Raji (cell line): Measurements from ENCODE around the gene PACS2.
A peak's percentile ranks its signal among the peaks of the same experiment; 100 is the strongest.

ENCODE experiments used
- POLR2A ChIP-seq: IDR thresholded peaks from 2 replicates; pipeline ENCODE4 v1.6.1; 2011; ENCODE audit warnings: low read depth, low read length, control low read depth; ENCODE audit not compliant: insufficient read depth

Gene PACS2

GRCh38 chr14:105389534-105389933 lies 75.0 kb downstream of the PACS2 start:
- TF ChIP-seq POLR2A: no peak

- no peak for TF ChIP-seq POLR2A
These were observed 75.7 kb downstream of the PACS2 start for GRCh38 chr14:105389976-105390848.

- TF ChIP-seq POLR2A: no peak
These were observed 76.4 kb downstream of the PACS2 start for GRCh38 chr14:105390849-105391500.

GRCh38 chr14:105391541-105391940 lies 77.0 kb downstream of the PACS2 start:
- no peak for TF ChIP-seq POLR2A

- no peak for TF ChIP-seq POLR2A
These were observed 77.9 kb downstream of the PACS2 start for GRCh38 chr14:105392131-105393090.

GRCh38 chr14:105393151-105393550 lies 78.6 kb downstream of the PACS2 start:
- TF ChIP-seq POLR2A: no peak

GRCh38 chr14:105394714-105395537 lies 80.4 kb downstream of the PACS2 start:
- no peak for TF ChIP-seq POLR2A

- no peak for TF ChIP-seq POLR2A
These were observed 80.9 kb downstream of the PACS2 start for GRCh38 chr14:105395538-105395854.

GRCh38 chr14:105397350-105397931 lies 82.9 kb downstream of the PACS2 start:
- TF ChIP-seq POLR2A: no peak

- TF ChIP-seq POLR2A: peak; percentile 68
These were observed 83.6 kb downstream of the PACS2 start, which contains the start of gene TEX22 for GRCh38 chr14:105398044-105398725. TSS of gene TEX22 (plus strand) at chr14:105398538. CDS start at chr14:105399341, 803 bp downstream.

GRCh38 chr14:105398726-105399465 lies 84.3 kb downstream of the PACS2 start:
- peak; percentile 48 for TF ChIP-seq POLR2A

GRCh38 chr14:105399466-105399775 lies 84.9 kb downstream of the PACS2 start:
- TF ChIP-seq POLR2A: no peak

GRCh38 chr14:105400016-105400415 lies 85.5 kb downstream of the PACS2 start:
- peak; percentile 18; the same call in 1 of the 2 replicates for TF ChIP-seq POLR2A
